Heart left ventricle (tissue), 13 donors: ENCODE measurements around the gene CPLX1.

Experiments used
- CTCF ChIP-seq, 12 donors: fragments of 200-600 bp; sonication (generic) in 4 of 12; IDR thresholded peaks; one replicate each; pipeline versions ENCODE4 v1.5.0 to v1.8.0; 2018 to 2022; ENCODE audit warnings: antibody characterized with exemption in 12 of 12, mild to moderate bottlenecking in 5 of 12
- POLR2A ChIP-seq, 2 donors: fragments of 450-650 bp; IDR thresholded peaks; one replicate each; pipeline ENCODE4 v1.6.1; 2017; ENCODE audit warnings: antibody characterized with exemption in 2 of 2, mild to moderate bottlenecking in 2 of 2, moderate library complexity in 2 of 2
- donor health status: ischemic (EF 13 %, LVEDD 7.1; RV severe dilation, severe dysfunction).
- donor health status: DM: no; HTN: yes; CAD: no.
- donor health status: DM: no; HTN: no; CAD: no.
- donor health status: ischemic (EF 25% LVEDD 6.9; RV normal size, moderate dysfunction).
- donor health status: ischemic (EF 25% LVEDD 5.7; RV mildly dilated, moderate dysfunction).
- donor health status: ischemic (EF 35%, LVEDD 5.7; RV mildly dilated, moderate dysfunction).
- donor health status: nonischemic (EF 11% LVEDD 7.7; RV severe dilation, severe dysfunction).
- donor health status: DM: yes; HTN: yes; CAD: no.
- donor health status: PGD.
- donor health status: ischemic (EF 29% LVEDD 5.4; RV normal size, mild dysfunction).
- donor health status: nonischemic (EF 23%, LVEDD 6.1; RV moderate dilation, normal function).

GRCh38 chr4:835148-836002, 9.4 kb upstream of the CPLX1 start:
- TF ChIP-seq CTCF (IDR thresholded peaks at IDR 0.05), result no peak
- TF ChIP-seq POLR2A (IDR thresholded peaks at IDR 0.05), result no peak
